ENCODE data around the gene RTF2. TPM values are rescaled to one million over a fixed set of nuclear protein-coding genes. Genes with fewer than 3 reads are reported as not detected.

RTF2 gene
- total RNA-seq, 4 donors from 2014 or later, result 54.3 to 74.1 (median 65.2) TPM

- H3K27me3 ChIP-seq, result no peaks in the 10 kb centered on the region
- H3K27ac ChIP-seq, result no peak overlapping the region
- TF ChIP-seq POLR2A (IDR thresholded peaks at IDR 0.05) (no peak), EP300 (IDR thresholded peaks at IDR 0.05) (no peak), CTCF (IDR thresholded peaks at IDR 0.05) (no peak)
- DNase-seq (ENCODE audit: low spot score in 2 of 2), result no peak
- no peaks in the 10 kb centered on the region for H3K4me1 ChIP-seq
- peaks cover 0 to 41% (median 0%) of the 10 kb centered on the region in 3 donors for H3K36me3 ChIP-seq
- no peaks in the 10 kb centered on the region for H3K9me3 ChIP-seq
- 97 to 100% methylated on average over 1 of the region's 1 CpG for WGBS, 2 donors
- H3K4me3 ChIP-seq, result no peak overlapping the region
Measured at GRCh38 chr20:56501116-56501515, 32.7 kb downstream of the RTF2 start.

- H3K4me1 ChIP-seq, result no peaks in the 10 kb centered on the region
- H3K27ac ChIP-seq, result no peak overlapping the region
- H3K27me3 ChIP-seq, result no peaks in the 10 kb centered on the region
- no peak overlapping the region for H3K4me3 ChIP-seq
- 90 to 95% methylated on average over 7 to 8 of the region's 8 CpGs for WGBS, 2 donors
- DNase-seq (ENCODE audit: low spot score in 2 of 2), result no peak
- TF ChIP-seq POLR2A (IDR thresholded peaks at IDR 0.05), result no peak
- no peak for TF ChIP-seq EP300 (IDR thresholded peaks at IDR 0.05)
- no peak for TF ChIP-seq CTCF (IDR thresholded peaks at IDR 0.05)
- peaks cover 0 to 30% (median 0%) of the 10 kb centered on the region in 3 donors for H3K36me3 ChIP-seq
- no peaks in the 10 kb centered on the region for H3K9me3 ChIP-seq
Measured at GRCh38 chr20:56503916-56504315, 35.5 kb downstream of the RTF2 start.

GRCh38 chr20:56504373-56505005 is 36.1 kb downstream of the RTF2 start:
- no peak overlapping the region for H3K27ac ChIP-seq
- H3K9me3 ChIP-seq, result no peaks in the 10 kb centered on the region
- TF ChIP-seq CTCF (IDR thresholded peaks at IDR 0.05) (peak in 1 of 5 experiments; percentile 6), EP300 (IDR thresholded peaks at IDR 0.05) (no peak)
- no peak overlapping the region for H3K4me3 ChIP-seq
- H3K4me1 ChIP-seq, result no peaks in the 10 kb centered on the region
- 80 to 84% methylated on average over 9 of the region's 9 CpGs for WGBS, 2 donors
- H3K36me3 ChIP-seq, result peaks cover 0 to 30% (median 0%) of the 10 kb centered on the region in 3 donors
- H3K27me3 ChIP-seq, result no peaks in the 10 kb centered on the region
- no peak for DNase-seq (ENCODE audit: low spot score in 2 of 2)

- H3K36me3 ChIP-seq, result peaks cover 0 to 21% (median 0%) of the 10 kb centered on the region in 3 donors
- H3K27ac ChIP-seq, result no peak overlapping the region
- H3K27me3 ChIP-seq, result no peaks in the 10 kb centered on the region
- TF ChIP-seq CTCF (IDR thresholded peaks at IDR 0.05) (no peak), EP300 (IDR thresholded peaks at IDR 0.05) (no peak), POLR2A (IDR thresholded peaks at IDR 0.05) (no peak)
- no peaks in the 10 kb centered on the region for H3K9me3 ChIP-seq
- WGBS, 2 donors, result 60 to 66% methylated on average over 3 of the region's 3 CpGs
- DNase-seq (ENCODE audit: low spot score in 2 of 2), result no peak
- no peak overlapping the region for H3K4me3 ChIP-seq
- no peaks in the 10 kb centered on the region for H3K4me1 ChIP-seq
Measured at GRCh38 chr20:56506103-56506502, 37.7 kb downstream of the RTF2 start.

GRCh38 chr20:56511926-56512325 is 43.5 kb downstream of the RTF2 start:
- 92% methylated on average over 10 of the region's 10 CpGs for WGBS, 2 donors
- DNase-seq (ENCODE audit: low spot score in 2 of 2), result no peak
- Histone ChIP-seq H3K9me3 (no peaks in the 10 kb centered on the region), H3K4me3 (no peak overlapping the region), H3K36me3 (peaks cover 0 to 56% (median 8%) of the 10 kb centered on the region in 3 donors), H3K27me3 (no peaks in the 10 kb centered on the region), H3K4me1 (peaks cover 0 to 4% (median 0%) of the 10 kb centered on the region in 4 donors), H3K27ac (no peak overlapping the region)
- TF ChIP-seq POLR2A (IDR thresholded peaks at IDR 0.05), result no peak
- no peak for TF ChIP-seq EP300 (IDR thresholded peaks at IDR 0.05)

All from tibial nerve (tissue), 4 donors.